ENCODE data around the gene COPZ1.

DNA sequence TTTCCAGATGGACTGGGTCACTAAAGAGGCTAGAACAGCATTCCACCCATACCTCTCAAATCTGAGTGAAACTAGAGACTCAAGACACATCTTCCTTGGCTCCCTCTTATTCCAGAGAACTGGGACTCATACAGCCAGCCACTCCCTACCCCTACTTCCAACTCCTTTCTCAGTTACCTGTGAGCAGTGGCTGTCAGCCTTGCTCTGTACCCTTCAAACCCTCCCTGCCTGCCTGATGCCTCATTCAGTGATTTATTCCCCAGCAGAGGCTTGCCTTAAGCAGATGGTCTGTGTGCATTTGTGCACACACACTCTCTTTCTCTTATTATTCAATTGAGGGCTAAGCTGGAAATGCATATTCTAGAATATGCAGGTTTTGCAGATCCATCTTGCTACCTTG, 24.7 kb downstream of the COPZ1 start:
- TF ChIP-seq POLR2AphosphoS5 (IDR thresholded peaks at IDR 0.05) = no peak
- no peak for TF ChIP-seq POLR2A (IDR thresholded peaks at IDR 0.05)
- TF ChIP-seq, protein P1, sequence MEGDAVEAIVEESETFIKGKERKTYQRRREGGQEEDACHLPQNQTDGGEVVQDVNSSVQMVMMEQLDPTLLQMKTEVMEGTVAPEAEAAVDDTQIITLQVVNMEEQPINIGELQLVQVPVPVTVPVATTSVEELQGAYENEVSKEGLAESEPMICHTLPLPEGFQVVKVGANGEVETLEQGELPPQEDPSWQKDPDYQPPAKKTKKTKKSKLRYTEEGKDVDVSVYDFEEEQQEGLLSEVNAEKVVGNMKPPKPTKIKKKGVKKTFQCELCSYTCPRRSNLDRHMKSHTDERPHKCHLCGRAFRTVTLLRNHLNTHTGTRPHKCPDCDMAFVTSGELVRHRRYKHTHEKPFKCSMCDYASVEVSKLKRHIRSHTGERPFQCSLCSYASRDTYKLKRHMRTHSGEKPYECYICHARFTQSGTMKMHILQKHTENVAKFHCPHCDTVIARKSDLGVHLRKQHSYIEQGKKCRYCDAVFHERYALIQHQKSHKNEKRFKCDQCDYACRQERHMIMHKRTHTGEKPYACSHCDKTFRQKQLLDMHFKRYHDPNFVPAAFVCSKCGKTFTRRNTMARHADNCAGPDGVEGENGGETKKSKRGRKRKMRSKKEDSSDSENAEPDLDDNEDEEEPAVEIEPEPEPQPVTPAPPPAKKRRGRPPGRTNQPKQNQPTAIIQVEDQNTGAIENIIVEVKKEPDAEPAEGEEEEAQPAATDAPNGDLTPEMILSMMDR (IDR thresholded peaks at IDR 0.05) = no peak

Data from prostate gland (tissue), 2 donors.